HL-60 (cell line): ENCODE measurements around the gene OR10A2.

Experiments used
- CTCF ChIP-seq: IDR thresholded peaks from one replicate; pipeline ENCODE4 v1.5.1; 2011; ENCODE audit warnings: low read length, control low read depth, inconsistent platforms; ENCODE audit not compliant: insufficient read depth
- GABPA ChIP-seq: IDR thresholded peaks from 2 replicates; pipeline ENCODE4 v1.6.1; 2012; ENCODE audit warnings: low read depth
- POLR2AphosphoS5 ChIP-seq: IDR thresholded peaks from 2 replicates; pipeline ENCODE4 v1.6.1; 2012; ENCODE audit warnings: low read depth
- REST ChIP-seq: IDR thresholded peaks from 2 replicates; pipeline ENCODE4 v1.6.1; 2012; ENCODE audit warnings: low read depth; ENCODE audit not compliant: insufficient replicate concordance
- SPI1 ChIP-seq: IDR thresholded peaks from 2 replicates; pipeline ENCODE4 v1.6.1; 2012; ENCODE audit warnings: low read depth, mild to moderate bottlenecking, borderline replicate concordance

DNA sequence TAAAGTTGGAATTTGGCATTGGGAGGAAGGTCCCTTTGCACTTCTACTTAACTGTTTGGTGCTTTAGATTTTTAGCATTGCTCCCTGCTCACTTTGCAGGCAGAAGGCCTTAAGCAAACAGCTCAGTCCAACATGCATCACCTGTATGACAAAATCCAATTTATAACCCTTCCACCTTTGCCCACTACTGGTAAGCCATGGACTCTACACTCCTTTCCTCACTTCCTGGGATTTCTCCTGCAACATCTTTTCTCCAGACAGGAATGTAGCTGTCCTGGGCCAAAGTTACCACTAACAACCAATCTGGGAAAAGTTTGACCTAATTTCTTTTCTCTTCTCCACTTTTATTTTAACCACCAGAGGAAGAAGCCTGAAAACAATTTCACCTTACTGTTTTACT lies 31.2 kb downstream of the OR10A2 start:
- no peak for TF ChIP-seq CTCF
- TF ChIP-seq POLR2AphosphoS5 = no peak
- no peak for TF ChIP-seq GABPA
- no peak for TF ChIP-seq REST
- no peak for TF ChIP-seq SPI1
